Keratinocyte (primary cell): ENCODE measurements around the gene SRP14. TPM values are rescaled to one million over a fixed set of nuclear protein-coding genes. Genes with fewer than 3 reads are reported as not detected.

Experiments
- DNase-seq: peaks from one replicate; pipeline ENCODE4 v3.0.0-alpha.2; 2011; ENCODE audit warnings: low read depth, missing footprints, low spot score
- FAIRE-seq: peaks from 2 replicates; lab custom pipeline; 2011; peaks lifted over from hg19 to GRCh38; lab: Jason Lieb, UNC
- H2AFZ ChIP-seq: 2 replicates; pipeline ENCODE4 v1.6.0; 2012; ENCODE audit warnings: low read length, control low read depth, inconsistent platforms; ENCODE audit not compliant: control insufficient read depth
- H3K27ac ChIP-seq: 2 replicates; pipeline ENCODE4 v1.5.1; 2011; ENCODE audit warnings: low read length; ENCODE audit not compliant: control insufficient read depth, insufficient read depth
- H3K27me3 ChIP-seq: 3 replicates; pipeline ENCODE4 v1.6.0; 2011; ENCODE audit warnings: low read length; ENCODE audit not compliant: control insufficient read depth, insufficient read depth; ENCODE audit errors: extremely low read depth
- H3K36me3 ChIP-seq, 2 experiments: 2 replicates in 1 of 2; 3 replicates in 1 of 2; pipeline ENCODE4 v1.5.1; 2011; ENCODE audit warnings: low read length in 2 of 2, mild to moderate bottlenecking in 1 of 2; ENCODE audit not compliant: control insufficient read depth in 2 of 2, insufficient read depth in 2 of 2; ENCODE audit errors: extremely low read depth in 1 of 2
- H3K4me1 ChIP-seq: 3 replicates; pipeline ENCODE4 v1.5.1; 2011; ENCODE audit warnings: low read length; ENCODE audit not compliant: control insufficient read depth, insufficient read depth; ENCODE audit errors: extremely low read depth
- H3K4me2 ChIP-seq: 3 replicates; pipeline ENCODE4 v1.6.0; 2011; ENCODE audit warnings: low read depth, low read length; ENCODE audit not compliant: control insufficient read depth, insufficient read depth; ENCODE audit errors: extremely low read depth
- H3K4me3 ChIP-seq, 3 experiments: fragments of 200-600 bp in 1 of 3; sonication (generic) in 1 of 3; 2 replicates in 2 of 3; 3 replicates in 1 of 3; pipeline ENCODE4 v1.5.1; 2011 to 2016; ENCODE audit warnings: low read length in 3 of 3, mild to moderate bottlenecking in 3 of 3, control low read depth in 2 of 3, inconsistent platforms in 1 of 3, low read depth in 1 of 3, mixed read lengths in 1 of 3, mixed run types in 1 of 3, moderate library complexity in 1 of 3; ENCODE audit not compliant: control insufficient read depth in 2 of 3, insufficient read depth in 2 of 3; ENCODE audit errors: extremely low read depth in 1 of 3
- H3K79me2 ChIP-seq: 2 replicates; pipeline ENCODE4 v1.6.0; 2012; ENCODE audit warnings: low read length; ENCODE audit not compliant: control insufficient read depth, insufficient read depth
- H3K9ac ChIP-seq: 3 replicates; pipeline ENCODE4 v1.6.0; 2011; ENCODE audit warnings: low read length; ENCODE audit not compliant: control insufficient read depth, insufficient read depth; ENCODE audit errors: extremely low read depth
- H3K9me1 ChIP-seq: 3 replicates; pipeline ENCODE4 v1.6.0; 2011; ENCODE audit warnings: low read length; ENCODE audit not compliant: control insufficient read depth, insufficient read depth; ENCODE audit errors: extremely low read depth
- H3K9me3 ChIP-seq: 2 replicates; pipeline ENCODE4 v1.5.1; 2012; ENCODE audit warnings: low read depth, low read length; ENCODE audit not compliant: control insufficient read depth
- H4K20me1 ChIP-seq: 3 replicates; pipeline ENCODE4 v1.6.0; 2011; ENCODE audit warnings: low read length; ENCODE audit not compliant: control insufficient read depth, insufficient read depth; ENCODE audit errors: extremely low read depth
- CTCF ChIP-seq, 3 experiments: IDR thresholded peaks in 1 of 3; conservative IDR thresholded peaks in 1 of 3; optimal IDR thresholded peaks in 1 of 3; 2 replicates in 2 of 3; 3 replicates in 1 of 3; pipeline versions ENCODE3 to v1.5.1; 2011; ENCODE audit warnings: low read length in 3 of 3, mild to moderate bottlenecking in 3 of 3, moderate library complexity in 2 of 3, control low read depth in 1 of 3, inconsistent platforms in 1 of 3; ENCODE audit not compliant: insufficient read depth in 2 of 3; ENCODE audit errors: extremely low read depth in 1 of 3
- EZH2 ChIP-seq: IDR thresholded peaks from one replicate; pipeline ENCODE4 v1.6.1; 2012; ENCODE audit warnings: inconsistent platforms, mild to moderate bottlenecking, low read length, moderate library complexity
- dilution Hi-C: fragments of 300-500 bp; cut with MboI; formaldehyde crosslinking; loops from one replicate; pipeline ENCODE4 v1.7.0; 2020; ENCODE audit warnings: low sequenced_read_pairs; ENCODE audit not compliant: extremely low pct_ligation_motif_present
- polyA plus RNA-seq, 5 experiments: library from polyadenylated mRNA; depleted of rRNA in 3 of 5; stranded (reverse) in 3 of 5; stranded (forward) in 1 of 5; unstranded in 1 of 5; fragments of >200 nt; gene quantifications; 1 replicate in 1 of 5; 2 replicates in 3 of 5; 3 replicates in 1 of 5; pipeline versions ENCODE4 v1.2.1 to v1.2.3, GENCODE V29; 2011 to 2012; ENCODE audit warnings: missing spikeins in 2 of 5, low read depth in 1 of 5, low replicate concordance in 1 of 5

The SRP14 gene
- polyA plus RNA-seq, 1 donor (not counting 4 experiments of a cell fraction or from before 2014, with no cell fraction given): 407 TPM

GRCh38 chr15:40006003-40006402 lies 33.0 kb downstream of the SRP14 start:
- Histone ChIP-seq H3K4me2 (no peak overlapping the region), H3K9ac (no peak overlapping the region), H3K9me1 (no peaks in the 10 kb centered on the region), H3K79me2 (no peaks in the 10 kb centered on the region), H3K27ac (no peak overlapping the region), H3K9me3 (no peaks in the 10 kb centered on the region), H3K4me3 (no peak overlapping the region), H4K20me1 (no peaks in the 10 kb centered on the region), H3K36me3 (peaks cover 25 to 30% of the 10 kb centered on the region in 2 experiments), H3K27me3 (no peaks in the 10 kb centered on the region), H3K4me1 (peaks cover 12% of the 10 kb centered on the region), H2AFZ (no peak overlapping the region)
- dilution Hi-C loops: no loop called here
- DNase-seq (no peak), FAIRE-seq (no peak)
- TF ChIP-seq CTCF (optimal IDR thresholded peaks at IDR 0.05 in 1 of 3, IDR thresholded peaks at IDR 0.05 in 1 of 3, conservative IDR thresholded peaks at IDR 0.05 in 1 of 3; ENCODE audit: extremely low read depth in 1 of 3, insufficient read depth in 2 of 3, low read length in 3 of 3): no peak
- no peak for TF ChIP-seq EZH2

- no peak for FAIRE-seq
- Histone ChIP-seq H3K36me3 (peaks cover 16 to 32% of the 10 kb centered on the region in 2 experiments), H3K4me1 (peaks cover 12% of the 10 kb centered on the region), H3K27ac (no peak overlapping the region), H3K4me3 (no peak overlapping the region), H2AFZ (no peak overlapping the region), H3K4me2 (no peak overlapping the region), H3K79me2 (no peaks in the 10 kb centered on the region), H3K9ac (no peak overlapping the region), H3K9me1 (no peaks in the 10 kb centered on the region), H3K9me3 (no peaks in the 10 kb centered on the region), H3K27me3 (no peaks in the 10 kb centered on the region), H4K20me1 (no peaks in the 10 kb centered on the region)
- TF ChIP-seq EZH2 (no peak), CTCF (optimal IDR thresholded peaks at IDR 0.05 in 1 of 3, IDR thresholded peaks at IDR 0.05 in 1 of 3, conservative IDR thresholded peaks at IDR 0.05 in 1 of 3; ENCODE audit: extremely low read depth in 1 of 3, insufficient read depth in 2 of 3, low read length in 3 of 3) (no peak)
- dilution Hi-C loops: no loop called here
- no peak for DNase-seq
Observed at GRCh38 chr15:40003116-40003916, 35.7 kb downstream of the SRP14 start.
